Activated effector memory CD4-positive, alpha-beta T cell treated with Interleukin-2 at 50 U/mL for 16 hours (primary cell): ENCODE data around the gene MACROD1.
"Not testable (repeated sequence)": the region's sequence is repeated elsewhere in the genome, so short reads cannot be mapped to it uniquely, and the experiment has no call there.

Source experiments
- DNase-seq: peaks from one replicate; pipeline ENCODE4 v3.0.0-alpha.2; 2020

Gene MACROD1

DNA sequence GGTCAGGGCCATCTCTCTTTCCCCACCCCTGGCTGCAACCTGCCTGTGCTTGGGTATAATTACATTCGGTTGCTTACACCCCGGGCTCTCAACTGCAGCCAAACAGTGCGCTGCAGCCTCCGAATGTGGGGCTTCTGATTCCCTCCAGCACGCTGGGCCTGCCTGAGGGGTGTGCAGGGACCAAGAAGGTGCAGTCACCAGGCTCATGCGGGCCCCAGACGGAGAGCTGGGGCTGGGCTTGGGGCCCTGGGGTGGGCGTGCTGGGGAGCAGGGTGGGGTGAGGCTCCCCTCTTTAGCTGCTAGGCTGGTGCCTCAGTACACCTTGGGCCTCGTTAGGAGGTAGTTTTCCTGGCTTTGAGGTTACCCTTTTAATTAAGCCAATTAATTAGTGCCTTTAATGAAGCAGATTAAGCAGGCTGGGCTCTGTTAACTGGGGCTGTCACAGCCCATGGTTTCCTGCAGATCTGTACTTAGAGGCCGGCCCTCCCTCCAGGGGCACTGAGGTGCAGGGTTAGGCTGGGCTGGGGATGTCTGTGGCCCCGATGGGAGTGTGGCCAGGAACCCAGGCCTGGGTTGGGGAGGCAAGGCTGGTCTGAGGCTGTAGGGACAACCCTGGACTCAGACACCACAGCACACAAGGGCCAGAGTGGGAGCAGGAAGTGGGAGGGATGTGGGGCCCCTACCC is 112.8 kb downstream of the MACROD1 start:
- DNase-seq = no peak

DNA sequence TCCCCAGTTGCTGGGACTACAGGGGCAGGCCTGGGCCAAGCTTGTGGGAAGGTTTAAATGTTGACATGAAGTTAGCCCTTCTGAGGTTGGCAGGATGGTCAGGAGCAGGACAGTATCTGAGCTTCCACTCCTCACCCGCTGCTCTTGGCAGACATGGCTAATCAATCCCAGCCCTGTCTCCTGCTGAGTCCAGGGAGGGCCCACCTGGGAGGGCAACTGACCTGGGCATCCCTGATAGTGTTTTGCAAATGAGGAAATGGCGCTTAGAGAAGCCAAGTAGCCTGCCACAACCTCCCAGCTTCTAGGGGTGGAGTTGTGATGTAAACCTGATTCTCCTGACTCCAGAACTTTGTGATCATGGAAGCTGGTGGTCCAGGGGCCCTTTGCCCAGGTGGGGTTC is 113.5 kb downstream of the MACROD1 start:
- DNase-seq = no peak

DNA sequence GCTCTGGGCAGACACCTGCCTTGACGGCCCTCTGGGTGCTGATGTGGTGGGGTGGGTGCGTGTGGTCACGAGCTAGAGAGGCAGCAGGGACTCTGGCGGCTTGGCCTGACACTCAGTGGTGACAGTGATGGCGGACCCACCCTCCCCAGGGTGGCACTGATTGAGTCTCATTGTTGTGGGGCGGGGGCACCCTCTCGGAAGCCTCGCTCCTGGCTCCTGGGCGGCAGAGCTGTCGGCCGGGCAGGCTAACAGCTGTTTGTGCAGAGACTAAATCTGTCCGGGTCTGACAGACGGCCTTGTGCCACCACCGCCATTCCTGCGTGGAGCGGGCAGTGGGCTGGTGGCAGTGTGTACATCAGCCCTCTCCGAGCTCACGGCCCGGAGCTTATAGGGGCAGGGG is 114.6 kb downstream of the MACROD1 start:
- no peak for DNase-seq

DNA sequence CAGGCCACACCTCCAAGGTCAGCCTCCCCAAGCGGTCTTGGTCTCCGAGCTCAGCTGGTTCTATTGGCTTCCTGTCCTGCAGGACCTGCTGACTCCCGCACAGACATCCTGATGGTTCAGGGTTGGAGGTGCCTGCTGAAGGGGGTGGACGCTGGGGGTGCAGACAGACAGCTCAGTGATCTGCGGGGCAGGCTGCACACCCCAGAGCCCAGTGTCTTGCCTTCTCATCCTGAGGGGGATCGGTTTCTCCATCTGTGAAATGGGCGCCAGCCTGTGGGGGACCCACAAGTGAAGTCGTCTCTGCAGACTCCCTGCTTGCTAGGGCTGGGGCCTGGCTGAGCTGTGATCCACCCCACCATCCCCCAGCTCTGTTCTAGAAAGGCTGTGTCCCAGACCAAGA is 116.4 kb downstream of the MACROD1 start:
- no peak for DNase-seq

DNA sequence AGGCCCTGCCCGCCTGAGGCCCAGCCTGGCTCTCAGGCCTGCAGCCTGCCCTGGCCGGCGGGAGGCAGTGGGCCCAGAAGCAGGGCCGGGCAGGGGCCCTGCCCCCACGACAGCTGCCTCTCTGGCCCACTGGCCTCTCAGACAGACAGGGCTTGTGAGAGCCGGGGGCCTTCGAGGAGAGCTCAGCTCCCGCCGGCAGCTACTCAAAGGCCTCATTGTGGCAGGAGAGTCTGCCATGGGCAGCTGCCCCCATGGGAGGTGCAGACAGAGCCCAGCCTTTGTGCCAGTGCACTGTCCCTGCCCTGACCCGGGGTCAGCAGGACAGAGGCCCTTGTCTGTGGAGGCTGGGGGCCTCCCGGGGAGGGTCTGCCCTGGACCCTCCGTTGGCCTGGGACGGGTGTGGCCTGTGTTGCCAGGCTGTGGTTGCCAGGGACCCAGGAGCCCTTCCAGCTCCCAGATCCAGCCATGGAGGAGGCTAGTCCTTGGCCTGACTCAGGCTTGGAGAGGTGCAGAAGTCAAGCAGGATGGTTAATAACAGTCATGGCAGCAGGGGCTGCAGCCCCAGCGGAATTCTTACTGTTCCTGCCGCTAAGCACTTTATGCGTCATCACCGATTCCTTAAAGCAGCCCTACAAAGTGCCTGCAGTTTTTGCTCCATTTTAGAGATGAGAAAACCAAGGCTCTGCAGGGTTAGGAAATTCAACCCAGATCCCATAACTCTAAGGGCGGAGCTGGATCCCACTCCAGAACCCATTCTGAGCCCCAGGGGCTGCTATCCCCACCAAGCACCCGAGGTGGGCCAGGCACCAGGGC is 117.7 kb downstream of the MACROD1 start:
- DNase-seq = no peak

DNA sequence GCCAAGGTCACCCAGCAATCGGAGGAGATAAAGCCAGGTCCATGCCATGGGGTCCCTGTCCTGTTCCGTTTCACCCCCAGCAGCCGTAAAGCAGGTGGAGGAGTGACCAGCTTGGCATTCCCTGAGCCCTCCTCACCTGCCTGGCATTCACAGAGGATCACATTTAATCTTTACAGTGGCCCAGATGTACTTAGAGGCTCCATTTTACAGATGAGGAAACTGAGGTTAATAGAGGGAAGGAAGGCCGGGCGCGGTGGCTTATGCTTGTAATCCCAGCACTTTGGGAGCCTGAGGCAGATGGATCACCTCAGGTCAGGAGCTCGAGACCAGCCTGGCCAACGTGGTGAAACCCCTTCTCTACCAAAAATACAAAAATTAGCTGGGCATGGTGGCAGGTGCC is 118.5 kb downstream of the MACROD1 start:
- not testable (repeated sequence) for DNase-seq

DNA sequence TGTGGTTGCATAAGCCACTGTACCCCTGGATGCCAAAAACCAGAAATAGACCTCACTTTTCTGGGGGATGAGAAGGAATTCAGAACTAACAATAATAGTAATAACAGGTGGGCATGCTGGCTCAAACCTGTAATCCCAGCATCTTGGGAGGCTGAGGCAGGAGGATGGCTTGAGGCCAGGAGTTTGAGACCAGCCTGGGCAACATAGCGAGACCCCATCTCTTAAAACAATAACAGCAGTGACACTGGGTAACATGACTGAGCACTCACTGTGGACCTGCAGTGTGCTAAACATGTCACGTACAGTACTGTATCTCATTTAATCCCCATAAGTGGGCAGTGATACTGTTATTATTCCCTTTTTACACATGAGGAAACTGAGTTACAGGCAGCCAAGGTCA is 120.2 kb downstream of the MACROD1 start:
- DNase-seq = no peak

DNA sequence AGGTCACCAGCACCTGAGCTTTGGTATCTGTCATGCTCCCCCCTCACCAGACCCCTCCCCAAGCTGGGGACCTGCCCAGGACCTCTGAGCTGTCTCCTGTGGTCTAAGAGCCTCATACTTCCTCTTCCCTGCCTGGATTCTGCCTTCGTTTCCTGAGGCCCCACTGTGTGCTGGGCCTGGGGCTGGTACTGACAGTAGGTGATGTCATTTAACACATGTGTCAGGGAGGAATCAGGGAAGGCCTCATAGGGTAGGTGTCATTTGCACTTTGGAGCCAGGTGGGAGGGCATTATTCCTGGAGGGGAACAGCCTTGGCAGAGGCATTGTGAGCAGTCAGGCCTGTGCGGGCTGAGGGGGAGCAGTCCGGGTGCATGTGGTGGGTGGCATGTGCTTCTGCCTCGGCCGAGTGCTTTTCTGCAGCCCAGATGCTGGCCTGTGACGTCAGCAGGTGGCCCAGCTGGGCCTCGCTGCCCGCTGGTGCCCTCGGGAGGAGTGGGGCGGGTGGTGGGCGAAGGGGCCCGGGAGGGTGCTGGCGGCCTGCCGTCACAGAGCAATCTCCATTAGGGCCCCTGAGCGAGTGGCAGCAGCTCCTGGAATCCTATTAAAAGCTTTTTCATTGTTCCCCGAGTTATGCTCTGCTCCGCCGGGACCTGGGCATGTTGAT is 121.1 kb downstream of the MACROD1 start:
- DNase-seq = no peak

DNA sequence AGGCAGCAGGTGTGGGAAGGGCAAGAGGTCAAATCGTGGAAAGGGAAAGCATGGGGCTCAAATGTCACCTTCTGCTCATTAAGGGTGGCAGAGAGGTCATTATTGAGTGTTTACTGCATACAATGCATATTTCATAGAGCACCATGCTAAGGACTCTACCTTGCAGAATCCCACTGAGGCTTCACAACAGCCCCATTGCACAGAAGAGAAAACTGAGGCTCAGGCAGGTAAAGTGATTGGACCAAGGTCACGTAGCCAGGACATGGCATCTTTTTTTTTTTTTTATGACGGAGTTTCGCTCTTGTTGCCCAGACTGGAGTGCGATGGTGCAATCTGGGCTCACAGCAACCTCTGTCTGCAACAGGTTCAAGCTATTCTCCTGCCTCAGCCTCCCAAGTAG is 122.4 kb downstream of the MACROD1 start:
- no peak for DNase-seq

DNA sequence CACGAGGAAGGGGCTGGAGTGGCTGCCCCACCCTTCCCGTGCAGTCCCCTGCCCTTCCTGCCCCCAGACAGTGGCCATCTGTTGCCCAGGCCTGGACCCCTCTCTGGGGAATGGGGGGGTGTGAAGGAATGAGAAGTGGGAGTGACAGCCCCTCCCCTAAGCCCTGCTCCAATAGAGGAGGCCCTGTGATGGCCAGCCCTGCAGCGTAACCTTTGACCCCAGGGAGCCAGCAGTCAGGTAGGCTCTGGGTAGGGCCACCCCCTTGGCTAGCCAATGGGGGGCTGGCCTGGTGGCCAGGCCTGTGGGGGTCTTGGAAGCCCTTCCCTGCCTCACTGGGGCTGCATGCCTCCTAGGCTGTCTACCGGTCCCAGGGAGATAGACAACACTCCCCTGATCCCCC is 123.6 kb downstream of the MACROD1 start:
- DNase-seq = no peak

DNA sequence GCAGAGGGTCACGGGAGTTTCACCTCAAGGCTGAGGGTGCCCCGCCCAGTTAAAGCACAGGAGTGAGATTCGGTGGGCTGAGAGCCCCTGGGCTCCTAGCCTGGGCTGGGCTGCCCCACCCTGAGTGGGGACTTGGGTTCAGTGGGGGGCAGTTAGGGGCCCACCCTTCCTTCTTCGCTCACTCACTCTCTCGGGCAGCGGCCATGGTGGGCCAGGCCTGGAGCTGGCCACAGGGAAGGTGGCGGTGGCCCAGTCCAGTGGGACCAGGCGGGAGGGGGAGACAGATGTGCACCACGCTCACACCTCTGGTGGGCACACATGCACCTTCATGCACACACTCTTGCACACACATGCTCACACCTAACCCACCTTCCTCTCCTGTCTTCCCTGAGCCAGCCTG is 124.1 kb downstream of the MACROD1 start:
- DNase-seq = no peak

DNA sequence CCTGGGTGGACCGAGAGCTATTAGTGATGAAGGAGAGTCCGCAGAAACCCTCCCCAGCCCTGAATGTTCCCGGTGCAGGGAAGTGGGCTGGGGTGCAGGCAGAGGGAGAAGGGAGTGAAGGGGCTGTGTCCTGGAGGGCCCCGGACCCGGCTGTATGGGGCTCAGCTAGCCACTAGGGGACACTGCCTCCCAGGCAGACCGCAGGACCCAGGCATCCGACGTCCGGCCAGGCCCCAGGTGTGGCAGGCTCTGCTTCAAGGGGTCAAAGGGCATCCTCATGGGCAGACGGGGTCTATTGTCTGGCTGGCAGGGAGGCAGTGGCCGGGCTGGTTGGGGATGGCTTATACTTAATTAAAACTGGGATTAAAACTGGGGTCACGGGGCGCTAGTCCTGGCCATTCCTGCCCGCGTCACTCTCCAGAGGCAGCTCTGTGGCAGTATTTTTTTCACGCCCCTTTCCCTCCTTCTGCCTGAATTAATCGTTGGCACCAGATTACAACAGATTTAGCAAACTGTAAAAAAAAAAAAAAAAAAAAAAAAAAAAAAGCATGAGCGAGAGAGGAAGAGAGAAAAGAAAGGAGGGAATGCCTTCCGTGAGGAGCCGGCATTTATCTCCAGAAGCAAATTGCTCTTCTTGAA is 125.1 kb downstream of the MACROD1 start:
- DNase-seq = no peak

DNA sequence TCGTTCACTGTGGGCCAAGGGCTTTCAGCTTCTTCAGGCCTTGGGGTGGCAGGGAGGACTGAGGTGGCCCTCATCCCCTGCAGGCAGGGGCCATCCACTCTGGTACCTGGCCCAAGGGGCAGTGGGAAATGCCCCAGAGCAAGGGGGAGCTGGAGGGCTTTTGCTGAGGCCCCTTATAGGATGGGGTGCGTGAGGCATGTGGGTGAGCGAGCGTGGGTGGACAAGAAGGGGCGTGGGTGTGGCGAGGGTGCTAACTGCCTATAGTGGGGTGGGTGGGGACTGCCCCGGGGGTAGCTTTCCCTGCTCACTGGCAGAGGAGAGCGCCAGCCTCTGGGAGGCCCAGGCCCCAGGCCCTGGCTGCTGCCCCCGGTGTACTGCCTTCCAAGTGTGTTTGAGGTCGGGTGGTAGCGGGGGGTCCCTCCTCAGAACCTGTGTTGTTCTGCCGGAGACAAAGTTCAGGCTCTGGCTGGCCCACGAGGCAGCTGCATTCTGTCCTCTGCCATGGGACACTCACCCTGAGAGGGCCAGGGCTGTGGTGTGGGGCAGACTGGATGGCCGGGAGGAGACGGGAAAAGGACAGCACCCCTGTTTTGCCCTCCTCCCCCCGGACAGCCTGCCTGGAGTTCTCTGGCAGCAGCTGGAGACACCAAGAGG is 126.8 kb downstream of the MACROD1 start:
- no peak for DNase-seq

DNA sequence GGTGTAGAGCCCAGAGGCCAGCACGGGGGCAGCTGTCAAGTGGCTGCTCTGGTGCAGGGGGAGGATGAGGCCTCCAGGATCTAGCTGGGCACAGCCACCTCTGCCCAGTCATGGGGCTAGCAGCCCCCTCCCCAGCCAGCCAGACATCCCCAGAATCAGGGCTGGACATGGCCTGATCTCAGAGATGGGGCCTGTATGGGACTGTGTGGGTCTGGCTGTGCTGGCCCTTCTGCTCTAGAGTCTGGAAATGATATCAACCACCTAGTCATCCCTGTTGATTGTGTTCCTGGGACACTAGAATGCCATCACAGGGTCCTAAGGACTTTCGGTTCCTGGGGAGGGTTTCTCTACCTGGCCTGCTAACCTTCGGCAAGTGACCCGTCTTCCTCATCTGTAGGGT is 127.4 kb downstream of the MACROD1 start:
- DNase-seq = no peak

DNA sequence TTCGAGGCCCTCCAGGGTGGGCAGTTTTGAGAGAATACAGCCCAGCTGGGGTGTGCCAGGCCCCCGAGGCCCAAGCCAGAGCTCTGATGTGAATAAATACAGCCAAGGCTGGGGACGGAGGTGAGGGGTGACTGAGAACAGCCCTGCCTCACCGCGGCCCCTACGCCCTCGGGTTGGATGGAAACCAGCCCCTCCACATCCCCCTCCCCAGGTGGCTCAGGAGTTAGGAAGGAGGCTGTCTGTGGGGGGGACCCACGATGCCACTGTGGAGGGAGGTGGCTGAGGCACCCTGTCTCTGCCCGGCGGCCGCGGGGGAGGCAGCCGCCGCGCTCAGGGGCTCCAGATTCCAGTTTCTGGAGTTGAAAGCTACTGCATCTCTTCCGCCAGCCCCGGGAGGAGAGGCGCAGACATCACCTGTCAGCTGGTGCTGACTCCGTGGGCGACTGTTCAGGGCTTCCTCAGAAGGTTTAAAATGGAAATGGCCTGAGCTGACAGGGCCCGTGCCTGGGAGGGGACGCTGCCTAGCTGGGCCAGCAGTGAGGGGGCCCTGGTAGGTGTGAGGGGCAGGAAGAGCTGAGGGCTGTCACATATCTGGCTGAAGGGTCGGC is 128.8 kb downstream of the MACROD1 start:
- no peak for DNase-seq

DNA sequence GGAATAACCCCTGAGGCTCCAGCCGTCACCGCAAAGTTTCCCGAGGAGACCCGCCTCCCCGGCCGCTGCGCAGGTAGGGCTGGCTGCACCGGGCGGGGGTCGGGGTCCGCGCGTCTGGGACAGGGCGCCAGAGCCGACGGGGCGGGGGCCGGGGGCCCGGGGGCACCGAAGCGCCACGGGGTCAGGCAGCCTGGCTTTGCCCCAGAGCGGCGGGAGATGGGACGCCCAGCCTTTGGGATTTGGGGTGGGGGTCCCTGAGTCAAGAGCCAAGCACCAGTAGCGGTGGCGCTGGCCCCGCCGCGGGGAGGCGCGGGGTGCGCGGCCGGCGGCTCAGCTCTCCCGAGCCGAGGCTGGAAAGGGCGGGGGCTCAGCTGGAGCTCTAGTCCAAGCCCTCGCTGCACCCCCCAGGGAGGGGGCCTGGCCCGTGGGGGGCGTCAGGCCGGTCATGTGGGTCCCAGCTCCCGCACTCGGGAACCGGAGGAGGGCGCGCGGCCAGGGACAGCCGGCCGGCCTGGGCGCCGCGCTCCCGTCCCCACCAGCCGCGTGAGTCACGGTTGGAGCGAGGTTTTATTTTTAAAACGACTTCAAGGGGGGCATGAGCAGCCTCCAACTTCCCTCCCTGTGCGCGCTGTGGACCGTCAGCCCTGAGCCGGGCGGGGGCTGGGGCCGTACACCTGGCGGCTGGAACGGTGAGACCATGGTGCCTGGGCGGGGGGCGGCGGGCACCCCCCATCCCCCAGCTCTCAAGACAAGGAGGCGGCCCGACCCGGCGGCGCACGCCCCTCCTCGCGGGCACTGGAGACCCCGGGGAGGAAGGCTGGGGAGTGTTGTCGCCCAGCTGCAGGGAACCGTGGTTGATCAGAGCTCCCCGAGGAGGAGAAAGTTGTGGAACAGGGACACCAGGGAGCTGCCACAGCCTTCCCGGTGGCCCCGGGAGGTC is 129.6 kb downstream of the MACROD1 start:
- no peak for DNase-seq

DNA sequence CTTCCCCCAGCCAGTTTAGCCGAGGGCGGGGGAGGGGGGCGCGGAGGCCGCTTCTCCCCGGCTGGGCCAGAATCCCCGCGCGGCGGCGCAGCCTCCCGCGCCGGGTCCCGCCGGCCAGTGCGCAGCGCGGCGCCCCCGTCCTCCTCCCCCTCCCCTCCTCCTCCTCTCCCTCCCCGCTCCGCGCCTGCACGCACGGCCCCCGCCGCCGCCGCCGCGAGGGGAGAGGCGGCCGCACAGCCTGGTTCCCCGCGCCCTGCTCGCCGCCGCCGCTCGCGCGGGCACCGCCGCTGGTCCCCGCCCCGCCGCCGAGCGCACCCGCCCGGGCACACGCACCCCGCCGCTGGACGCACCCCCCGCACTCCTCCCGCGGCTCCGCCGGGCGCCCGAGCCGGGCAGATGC is 130.3 kb downstream of the MACROD1 start, which contains the start of gene FLRT1:
FLRT1 (plus strand) TSS at position 356 of the 400 bp plus-strand sequence. CDS start 80,337 bp downstream, outside the sequence.
- DNase-seq = no peak

DNA sequence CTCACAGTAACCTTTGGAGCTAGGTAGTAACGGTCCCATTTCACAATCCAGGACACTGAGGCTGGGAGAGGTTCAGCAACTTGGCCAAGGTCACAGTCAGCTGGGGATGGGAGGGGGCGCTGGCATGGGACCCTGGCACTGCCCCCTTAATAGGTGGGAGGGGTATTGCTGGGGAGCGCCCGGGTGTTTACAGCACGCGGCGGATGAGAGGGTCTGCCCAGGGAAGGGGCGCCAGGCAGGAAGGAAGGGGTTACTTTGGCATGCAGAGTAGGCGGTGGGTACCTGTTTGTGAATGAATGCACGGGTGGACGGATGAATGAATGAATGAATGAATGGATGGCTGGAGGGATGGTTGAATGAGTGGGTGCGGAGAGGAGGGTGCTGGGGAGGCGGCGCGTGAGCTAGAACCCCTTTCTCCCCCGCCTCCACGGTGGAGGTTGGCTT is 130.8 kb downstream of the MACROD1 start:
- DNase-seq = no peak

DNA sequence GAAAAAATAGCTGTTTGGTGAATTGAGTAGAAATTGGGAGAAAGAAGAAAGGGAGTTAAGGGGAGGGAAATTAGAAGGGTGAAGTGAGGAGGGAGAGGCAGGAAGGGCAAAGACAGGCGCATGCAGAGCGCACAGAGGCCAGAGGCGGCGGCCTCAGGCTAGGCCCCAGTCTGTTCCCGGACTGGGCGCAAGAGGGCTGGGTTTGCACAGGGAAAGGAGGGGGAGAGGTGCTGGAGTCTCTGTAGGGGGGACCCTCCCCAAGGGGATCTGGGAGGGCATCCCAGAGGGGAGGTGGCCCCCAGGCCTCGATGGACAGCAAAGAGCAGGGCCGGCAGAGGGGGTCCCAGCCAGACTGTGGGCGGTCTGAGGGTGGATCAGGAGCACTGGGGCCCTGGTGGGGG is 131.5 kb downstream of the MACROD1 start:
- DNase-seq = no peak

DNA sequence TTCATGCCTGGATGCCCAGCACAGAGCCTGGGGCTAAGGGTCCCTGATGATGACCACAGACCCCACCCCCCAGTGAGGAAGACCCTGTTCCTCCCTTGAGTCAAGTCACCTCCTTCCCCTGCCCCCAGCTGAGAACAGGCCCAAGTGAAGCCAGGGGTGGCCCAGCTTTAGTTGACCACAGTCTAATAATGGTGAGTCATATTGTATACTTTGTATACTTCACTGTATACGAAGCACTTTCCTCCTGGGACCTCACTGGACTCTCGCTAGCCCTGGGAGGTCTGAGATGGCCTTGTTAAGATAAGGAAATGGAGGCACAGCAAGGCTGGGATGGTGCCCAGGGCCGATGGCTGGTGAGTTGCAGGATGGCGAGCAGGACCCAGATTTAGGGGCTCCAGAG is 133.9 kb downstream of the MACROD1 start:
- no peak for DNase-seq

DNA sequence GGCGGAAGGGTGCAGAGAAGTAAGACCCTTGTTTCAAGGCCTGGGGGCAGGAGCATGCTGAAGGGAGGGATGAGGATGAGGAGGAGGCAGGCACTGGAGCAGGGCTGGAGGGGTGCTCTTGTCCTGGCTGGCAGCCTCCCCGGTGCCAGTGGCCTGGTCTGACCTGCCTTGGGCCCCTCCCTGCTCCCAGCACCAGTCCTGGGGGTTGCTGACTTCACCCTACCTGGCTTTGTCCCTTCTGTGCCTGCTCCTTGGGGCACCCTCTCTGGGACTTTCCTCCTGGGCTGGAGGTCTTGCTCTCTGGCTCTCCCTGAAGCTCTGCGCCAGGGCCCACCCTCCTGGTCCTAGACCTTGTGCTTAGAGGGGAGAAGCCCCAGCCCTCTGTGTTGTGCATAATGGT is 134.9 kb downstream of the MACROD1 start:
- no peak for DNase-seq
